Endothelial cell of umbilical vein (primary cell): Measurements from ENCODE around the gene CSRP2. TPM values are rescaled to one million over a fixed set of nuclear protein-coding genes. Genes with fewer than 3 reads are reported as not detected.

Source experiments
- BruUV-seq: library from RNA; stranded (reverse); fragments of 400-500 nt; replicated peaks from 2 replicates; lab custom pipeline; 2021; lab: Mats Ljungman, UMichigan
- CTCF ChIA-PET: fragments of 300-600, 350-600 bp; sonication (Branson Sonifier 250); formaldehyde crosslinking; loops from one replicate; lab custom pipeline; 2021; ENCODE audit warnings: antibody characterized with exemption, inconsistent platforms; lab: Charles Lee
- POLR2A ChIA-PET: fragments of 300-600, 350-600 bp; sonication (Branson Sonifier 250); formaldehyde crosslinking; loops from one replicate; lab custom pipeline; 2021; ENCODE audit warnings: antibody characterized with exemption, inconsistent platforms; lab: Charles Lee
- DNase-seq: peaks from one replicate; pipeline ENCODE4 v3.0.0-alpha.2; 2011; ENCODE audit warnings: low read depth, low spot score
- FAIRE-seq: peaks from 2 replicates; lab custom pipeline; 2011; peaks lifted over from hg19 to GRCh38; lab: Jason Lieb, UNC
- H2AFZ ChIP-seq: 2 replicates; pipeline ENCODE4 v1.6.0; 2012; ENCODE audit warnings: low read depth, low read length, control low read depth, inconsistent platforms
- H3K27ac ChIP-seq: 2 replicates; pipeline ENCODE4 v1.5.1; 2011; ENCODE audit warnings: low read depth, mild to moderate bottlenecking, control low read depth, low read length, moderate library complexity; ENCODE audit not compliant: insufficient read depth
- H3K27me3 ChIP-seq, 2 experiments: 2 replicates each; pipeline versions ENCODE4 v1.6.0 to v1.6.1; 2011; ENCODE audit warnings: low read length in 2 of 2, mixed read lengths in 1 of 2; ENCODE audit not compliant: control insufficient read depth in 2 of 2, insufficient read depth in 2 of 2
- H3K36me3 ChIP-seq, 2 experiments: 2 replicates in 1 of 2; 3 replicates in 1 of 2; pipeline ENCODE4 v1.5.1; 2011; ENCODE audit warnings: low read length in 2 of 2, mild to moderate bottlenecking in 1 of 2, moderate library complexity in 1 of 2; ENCODE audit not compliant: control insufficient read depth in 2 of 2, insufficient read depth in 2 of 2; ENCODE audit errors: extremely low read depth in 1 of 2
- H3K4me1 ChIP-seq: 3 replicates; pipeline ENCODE4 v1.5.1; 2011; ENCODE audit warnings: mild to moderate bottlenecking, low read length; ENCODE audit not compliant: control insufficient read depth, insufficient read depth; ENCODE audit errors: extremely low read depth
- H3K4me2 ChIP-seq: 2 replicates; pipeline ENCODE4 v1.6.1; 2011; ENCODE audit warnings: low read length, control low read depth, mixed read lengths; ENCODE audit not compliant: insufficient read depth
- H3K4me3 ChIP-seq, 3 experiments: fragments of 200-600 bp in 1 of 3; sonication (generic), shearing (Covaris generic) in 1 of 3; replicated peaks in 1 of 3; 2 replicates each; pipeline ENCODE4 v1.5.1; 2011 to 2016; ENCODE audit warnings: control low read depth in 3 of 3, low read length in 3 of 3, mild to moderate bottlenecking in 2 of 3, inconsistent platforms in 1 of 3, low read depth in 1 of 3, moderate library complexity in 1 of 3; ENCODE audit not compliant: insufficient read depth in 1 of 3
- H3K79me2 ChIP-seq: 2 replicates; pipeline ENCODE4 v1.6.0; 2012; ENCODE audit warnings: low read length, inconsistent platforms; ENCODE audit not compliant: control insufficient read depth, insufficient read depth
- H3K9ac ChIP-seq: replicated peaks from 2 replicates; pipeline ENCODE3; 2011; ENCODE audit warnings: low read length, control low read depth; ENCODE audit not compliant: insufficient read depth; ENCODE audit errors: extremely low read depth
- H3K9me1 ChIP-seq: replicated peaks from 3 replicates; pipeline ENCODE4 v1.6.0; 2011; ENCODE audit warnings: mild to moderate bottlenecking, low read length; ENCODE audit not compliant: control insufficient read depth, insufficient read depth; ENCODE audit errors: extremely low read depth
- H3K9me3 ChIP-seq: replicated peaks from 2 replicates; pipeline ENCODE4 v1.5.1; 2012; ENCODE audit warnings: low read length, inconsistent platforms; ENCODE audit not compliant: control insufficient read depth, insufficient read depth
- H4K20me1 ChIP-seq: replicated peaks from 2 replicates; pipeline ENCODE3; 2011; ENCODE audit warnings: mild to moderate bottlenecking, low read length; ENCODE audit not compliant: control insufficient read depth, insufficient read depth; ENCODE audit errors: extremely low read depth
- EZH2 ChIP-seq: IDR thresholded peaks from 2 replicates; pipeline ENCODE4 v1.6.1; 2012; ENCODE audit warnings: borderline replicate concordance, low read depth, mild to moderate bottlenecking, moderate library complexity, low read length, inconsistent platforms; ENCODE audit not compliant: severe bottlenecking
- FOS ChIP-seq: IDR thresholded peaks from 2 replicates; pipeline ENCODE4 v1.6.1; 2011; ENCODE audit warnings: mild to moderate bottlenecking, low read length, moderate library complexity, borderline replicate concordance; ENCODE audit not compliant: insufficient read depth
- GATA2 ChIP-seq: IDR thresholded peaks from 2 replicates; pipeline ENCODE4 v1.7.0; 2011; ENCODE audit warnings: low read depth, mild to moderate bottlenecking, moderate library complexity, mixed read lengths, low read length; ENCODE audit not compliant: insufficient read length, insufficient read depth
- JUN ChIP-seq: IDR thresholded peaks from 2 replicates; pipeline ENCODE4 v1.6.1; 2011; ENCODE audit warnings: borderline replicate concordance, low read depth; ENCODE audit not compliant: insufficient read length, insufficient read depth
- MYC ChIP-seq: IDR thresholded peaks from one replicate; pipeline ENCODE4 v1.6.1; 2011; ENCODE audit warnings: mild to moderate bottlenecking, low read depth, low read length
- POLR2A ChIP-seq: IDR thresholded peaks from 2 replicates; pipeline ENCODE4 v1.6.1; 2012; ENCODE audit warnings: low read depth, mild to moderate bottlenecking, control low read depth, low read length
- POLR2AphosphoS5 ChIP-seq: IDR thresholded peaks from 2 replicates; pipeline ENCODE4 v1.6.1; 2012; ENCODE audit warnings: low read depth, mild to moderate bottlenecking, control low read depth, low read length, moderate library complexity; ENCODE audit not compliant: insufficient read depth
- dilution Hi-C: fragments of 300-500 bp; cut with MboI; formaldehyde crosslinking; loops from one replicate; pipeline ENCODE4 v1.15.0; 2019; ENCODE audit warnings: low sequenced_read_pairs; ENCODE audit not compliant: extremely low pct_ligation_motif_present
- intact Hi-C: fragments of 100-400 bp; cut with micrococcal nuclease; formaldehyde crosslinking; loops from one replicate; pipeline ENCODE4 v1.10.0; 2022
- polyA plus RNA-seq, 4 experiments: library from polyadenylated mRNA; depleted of rRNA in 3 of 4; stranded (reverse) in 3 of 4; unstranded in 1 of 4; fragments of >200 nt; gene quantifications; 2 replicates each; pipeline versions ENCODE4 v1.2.1 to v1.2.3, GENCODE V29; 2011 to 2012; ENCODE audit warnings: missing spikeins in 1 of 4
- total RNA-seq: library from RNA; stranded (reverse); gene quantifications from 2 replicates; pipeline ENCODE4 v1.2.3, GENCODE V29; 2021
- TF ChIP-seq, protein P1 (sequence below): IDR thresholded peaks from 2 replicates; pipeline ENCODE4 v1.6.1; 2011; ENCODE audit not compliant: insufficient read depth, insufficient read length
- TF ChIP-seq, protein P2 (sequence below), 2 donors: IDR thresholded peaks; 1 replicate in 1 of 2; 2 replicates in 1 of 2; pipeline ENCODE4 v1.5.1; 2011; ENCODE audit warnings: low read length in 2 of 2, mild to moderate bottlenecking in 2 of 2, moderate library complexity in 2 of 2, control low read depth in 1 of 2, inconsistent platforms in 1 of 2, low read depth in 1 of 2; ENCODE audit not compliant: insufficient read depth in 1 of 2; ENCODE audit errors: extremely low read depth in 1 of 2

Gene CSRP2
- total and polyA plus RNA-seq, 2 donors (not counting 3 experiments of a cell fraction or from before 2014, with no cell fraction given): 8.8 to 13.4 TPM

DNA sequence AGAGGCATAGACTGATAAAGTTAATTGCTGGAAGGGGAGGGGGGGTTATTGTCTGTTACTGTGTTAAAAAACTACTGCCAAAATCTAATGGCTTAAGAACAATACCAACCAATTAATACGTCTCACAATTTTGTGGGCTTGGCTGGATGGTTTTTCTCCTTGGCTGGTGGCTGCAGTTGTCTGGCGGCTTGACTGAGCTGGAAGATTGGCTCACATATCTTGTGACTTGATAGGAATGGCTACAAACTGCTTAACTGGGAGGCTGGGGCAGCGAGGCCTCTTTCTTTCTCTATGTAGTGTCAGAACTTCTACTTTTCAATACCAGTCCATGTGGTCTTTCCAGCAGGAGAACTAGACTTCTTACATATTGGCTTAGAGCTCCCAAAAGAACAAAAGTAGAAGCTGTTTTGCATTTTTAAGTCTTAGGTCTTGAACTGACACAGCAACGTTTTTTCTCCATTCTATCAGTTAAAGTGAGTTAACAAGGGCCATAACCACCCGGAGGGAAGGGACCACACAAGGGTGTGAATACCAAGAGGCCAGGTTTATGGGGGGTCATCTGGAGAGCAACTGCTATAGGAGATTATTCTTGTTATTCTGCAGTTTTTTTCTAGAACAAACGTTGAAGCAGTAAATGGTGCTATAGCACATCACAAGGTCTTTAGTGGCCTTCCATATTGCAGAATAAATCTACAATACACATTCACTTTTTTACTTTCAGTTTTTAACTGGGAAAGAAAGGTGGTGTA is 68.0 kb downstream of the CSRP2 start:
- no peaks in the 10 kb centered on the region for H3K9me3 ChIP-seq
- CTCF ChIA-PET: interaction anchor here (3.9 kb wide), 1 partner anchor 10 kb away, joined by 15 read pairs; no protein-coding TSS in a partner anchor
- no peaks in the 10 kb centered on the region for H3K79me2 ChIP-seq
- DNase-seq (no peak), FAIRE-seq (no peak)
- H4K20me1 ChIP-seq: no peaks in the 10 kb centered on the region
- intact Hi-C loops (no loop called here), dilution Hi-C loops (no loop called here)
- BruUV-seq: no TSS peak
- no peak overlapping the region for H3K4me3 ChIP-seq
- H3K4me2 ChIP-seq: no peak overlapping the region
- no peaks in the 10 kb centered on the region for H3K27me3 ChIP-seq
- no peak for TF ChIP-seq FOS
- TF ChIP-seq, protein P1, sequence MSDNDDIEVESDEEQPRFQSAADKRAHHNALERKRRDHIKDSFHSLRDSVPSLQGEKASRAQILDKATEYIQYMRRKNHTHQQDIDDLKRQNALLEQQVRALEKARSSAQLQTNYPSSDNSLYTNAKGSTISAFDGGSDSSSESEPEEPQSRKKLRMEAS: no peak
- no peak for TF ChIP-seq JUN
- no peak for TF ChIP-seq EZH2
- no peak for TF ChIP-seq POLR2A
- TF ChIP-seq MYC: no peak
- no peak for TF ChIP-seq GATA2
- TF ChIP-seq POLR2AphosphoS5: no peak
- TF ChIP-seq, protein P2, sequence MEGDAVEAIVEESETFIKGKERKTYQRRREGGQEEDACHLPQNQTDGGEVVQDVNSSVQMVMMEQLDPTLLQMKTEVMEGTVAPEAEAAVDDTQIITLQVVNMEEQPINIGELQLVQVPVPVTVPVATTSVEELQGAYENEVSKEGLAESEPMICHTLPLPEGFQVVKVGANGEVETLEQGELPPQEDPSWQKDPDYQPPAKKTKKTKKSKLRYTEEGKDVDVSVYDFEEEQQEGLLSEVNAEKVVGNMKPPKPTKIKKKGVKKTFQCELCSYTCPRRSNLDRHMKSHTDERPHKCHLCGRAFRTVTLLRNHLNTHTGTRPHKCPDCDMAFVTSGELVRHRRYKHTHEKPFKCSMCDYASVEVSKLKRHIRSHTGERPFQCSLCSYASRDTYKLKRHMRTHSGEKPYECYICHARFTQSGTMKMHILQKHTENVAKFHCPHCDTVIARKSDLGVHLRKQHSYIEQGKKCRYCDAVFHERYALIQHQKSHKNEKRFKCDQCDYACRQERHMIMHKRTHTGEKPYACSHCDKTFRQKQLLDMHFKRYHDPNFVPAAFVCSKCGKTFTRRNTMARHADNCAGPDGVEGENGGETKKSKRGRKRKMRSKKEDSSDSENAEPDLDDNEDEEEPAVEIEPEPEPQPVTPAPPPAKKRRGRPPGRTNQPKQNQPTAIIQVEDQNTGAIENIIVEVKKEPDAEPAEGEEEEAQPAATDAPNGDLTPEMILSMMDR (IDR thresholded peaks at IDR 0.05; ENCODE audit: extremely low read depth in 1 of 2, insufficient read depth in 1 of 2, low read depth in 1 of 2, low read length in 2 of 2): no peak
- H3K27ac ChIP-seq: no peak overlapping the region
- H3K36me3 ChIP-seq: peaks cover 4 to 10% of the 10 kb centered on the region in 2 experiments
- POLR2A ChIA-PET: no interaction called here
- no peaks in the 10 kb centered on the region for H3K4me1 ChIP-seq
- no peaks in the 10 kb centered on the region for H3K9me1 ChIP-seq
- no peak overlapping the region for H2AFZ ChIP-seq
- no peak overlapping the region for H3K9ac ChIP-seq

Other genes starting within 250 kb of the CSRP2 start
- gene ZDHHC17, start 114.9 kb downstream of the CSRP2 start, total RNA-seq: 23.6 and 26.9 TPM in 2 replicates
- 14.9 and 21.2 TPM in 2 replicates for gene ZDHHC17, start 114.9 kb downstream of the CSRP2 start, polyA plus RNA-seq
- 19.8 and 24.4 TPM in 2 replicates for gene E2F7, start 186.6 kb upstream of the CSRP2 start, total RNA-seq
- 3.6 and 4.7 TPM in 2 replicates for gene E2F7, start 186.6 kb upstream of the CSRP2 start, polyA plus RNA-seq